IPS-11a (cell line): ENCODE results near the gene SLC7A1.

Experiments
- H3K4me3 ChIP-seq: one replicate; pipeline ENCODE4 v1.5.1; 2013; ENCODE audit warnings: low read depth, low read length, control low read depth

SLC7A1 gene

DNA sequence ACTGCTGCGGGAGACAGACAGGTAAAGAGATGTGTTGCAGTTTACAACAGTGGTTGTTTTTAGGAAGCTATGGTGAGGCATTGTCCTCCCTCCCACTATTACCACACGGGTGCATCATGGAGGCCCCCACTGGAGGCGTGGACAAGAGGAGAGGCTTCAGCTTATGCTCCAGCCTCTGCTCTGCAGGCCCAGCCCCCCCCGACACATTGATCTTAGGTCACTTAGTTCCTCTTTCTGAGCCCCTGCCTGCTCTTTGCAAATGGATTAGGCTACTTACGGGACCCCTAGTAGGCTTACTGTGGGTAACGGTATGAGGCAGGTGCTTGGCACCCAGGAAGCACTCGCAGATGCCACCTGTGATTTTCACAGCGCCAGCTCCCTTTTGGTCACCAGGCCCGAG is 123.9 kb downstream of the SLC7A1 start:
- H3K4me3 ChIP-seq: no peak overlapping the region

DNA sequence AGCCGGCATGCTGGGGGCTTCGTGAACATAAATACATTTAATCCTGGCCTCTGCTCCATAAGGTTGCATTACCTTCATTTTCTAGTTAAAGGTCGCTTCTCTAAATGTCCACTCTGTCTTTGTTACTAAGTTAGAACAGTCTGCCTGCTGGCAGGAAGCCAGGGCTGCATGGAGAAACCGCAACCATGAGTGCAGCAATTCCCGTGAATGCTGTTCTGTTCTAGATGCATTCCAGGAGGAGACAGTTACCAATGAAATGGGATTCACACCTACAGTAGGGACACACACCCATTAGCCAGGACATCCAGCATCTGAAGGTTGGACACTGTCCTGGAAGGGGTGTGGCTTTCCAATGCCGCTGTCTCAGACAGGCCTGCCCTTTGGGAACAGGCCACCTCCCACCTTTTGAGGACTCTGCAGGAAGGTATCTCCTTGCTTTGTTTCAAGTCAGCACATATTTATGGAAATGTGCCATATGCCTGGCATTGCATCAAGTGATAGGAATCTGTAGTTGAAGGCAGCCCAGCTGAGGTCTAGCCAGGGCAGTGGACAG is 129.7 kb downstream of the SLC7A1 start:
- H3K4me3 ChIP-seq: no peak overlapping the region

DNA sequence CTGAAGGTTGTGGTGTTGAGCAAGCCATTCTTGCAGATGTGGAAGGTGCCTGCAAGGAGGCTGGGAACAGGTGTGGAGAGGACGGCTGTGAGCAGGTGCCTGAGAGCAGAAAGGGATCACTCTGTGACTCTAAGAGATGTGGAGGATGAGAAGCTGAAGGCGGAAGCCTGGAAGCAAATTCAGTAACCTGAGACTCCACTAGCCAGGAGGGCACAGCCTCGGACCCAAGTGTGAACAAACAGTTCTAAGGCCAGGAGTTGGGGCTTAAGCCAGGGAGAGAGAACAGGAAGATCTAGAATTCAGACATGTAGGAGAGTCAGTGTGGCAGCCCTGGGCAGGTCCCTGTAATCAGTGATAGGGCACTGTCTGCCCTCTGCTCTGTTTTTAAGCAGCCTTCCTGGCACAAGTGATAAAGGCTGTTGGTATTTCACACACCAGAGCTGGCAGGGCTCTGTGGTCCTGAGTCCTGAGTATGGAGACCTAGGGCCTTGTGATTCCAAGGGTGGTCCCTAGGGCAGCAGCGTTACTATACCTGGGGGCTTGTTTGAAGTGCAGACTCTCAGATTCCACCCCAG is 131.3 kb downstream of the SLC7A1 start:
- H3K4me3 ChIP-seq: no peak overlapping the region

DNA sequence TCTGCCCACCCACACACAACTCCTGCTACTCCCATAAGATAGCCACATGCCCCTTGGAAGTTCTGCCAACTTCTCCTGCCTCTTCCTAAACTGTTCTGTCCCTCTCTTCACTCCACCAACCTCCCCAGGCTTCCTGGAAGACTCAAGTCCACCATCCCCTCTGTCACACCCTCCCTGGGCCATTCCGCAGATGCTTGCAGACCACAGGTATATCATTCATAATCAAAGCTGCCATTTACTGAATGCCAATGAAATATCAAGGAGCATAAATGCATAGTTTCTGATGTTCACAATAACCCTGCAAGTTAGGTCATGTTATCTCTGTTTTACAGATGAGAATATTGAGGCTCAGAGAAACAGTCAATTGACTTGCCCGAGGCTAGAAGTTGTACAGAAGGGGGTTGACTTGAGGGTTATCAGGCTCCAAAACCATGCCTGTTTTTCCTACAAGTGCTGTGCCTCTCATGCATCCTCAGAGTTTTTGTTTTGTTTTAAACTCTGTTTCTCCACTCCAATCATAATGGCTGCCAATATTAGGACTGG is 135.6 kb downstream of the SLC7A1 start:
- H3K4me3 ChIP-seq: no peak overlapping the region
